HepG2 (cell line): ENCODE measurements around the gene GALNT10. TPM values are rescaled to one million over a fixed set of nuclear protein-coding genes. Genes with fewer than 3 reads are reported as not detected.

Source experiments
- ELF3 ChIP-seq: IDR thresholded peaks from 2 replicates; pipeline ENCODE4 v1.6.1; 2016; ENCODE audit warnings: missing genetic modification reagents, missing compliant biosample characterization
- GABPB1 ChIP-seq: IDR thresholded peaks from 2 replicates; pipeline ENCODE4 v1.6.1; 2016; ENCODE audit warnings: mild to moderate bottlenecking, missing genetic modification reagents, moderate library complexity, missing compliant biosample characterization
- ISX ChIP-seq: sonication (generic); formaldehyde crosslinking; conservative IDR thresholded peaks from 2 replicates; pipeline ENCODE4 v1.5.0; 2020; ENCODE audit warnings: missing genetic modification reagents
- KIAA2018 ChIP-seq: sonication (generic); formaldehyde crosslinking; IDR thresholded peaks from 2 replicates; pipeline ENCODE4 v1.5.0; 2020; ENCODE audit warnings: mild to moderate bottlenecking, missing genetic modification reagents, borderline replicate concordance
- TEAD3 ChIP-seq: optimal IDR thresholded peaks from 2 replicates; pipeline ENCODE3; 2016; ENCODE audit warnings: borderline replicate concordance
- ZNF17 ChIP-seq: sonication (generic); formaldehyde crosslinking; IDR thresholded peaks from 2 replicates; pipeline ENCODE4 v1.5.0; 2020; ENCODE audit warnings: mild to moderate bottlenecking, missing genetic modification reagents
- ZNF256 ChIP-seq: sonication (generic); formaldehyde crosslinking; conservative IDR thresholded peaks from 2 replicates; pipeline ENCODE4 v1.4.0; 2020; ENCODE audit warnings: missing genetic modification reagents
- ZNF891 ChIP-seq: sonication (generic); formaldehyde crosslinking; IDR thresholded peaks from 2 replicates; pipeline ENCODE4 v1.5.0; 2020; ENCODE audit warnings: mild to moderate bottlenecking, missing genetic modification reagents
- polyA plus RNA-seq, 8 experiments: library from polyadenylated mRNA; depleted of rRNA in 3 of 8; stranded (reverse) in 7 of 8; unstranded in 1 of 8; fragments of >200 nt; fragmentation: Illumina TruSeq in 4 of 8; extraction: Trizol in 4 of 8; gene quantifications; 2 replicates each; pipeline versions ENCODE4 v1.2.1 to v1.2.3, GENCODE V29; 2011 to 2016; ENCODE audit warnings: low read depth in 4 of 8, missing spikeins in 1 of 8, mixed read lengths in 1 of 8; ENCODE audit not compliant: insufficient read depth in 1 of 8
- total RNA-seq, 5 experiments: library from RNA; depleted of rRNA; stranded (reverse); fragments of >200 nt; fragmentation: Illumina TruSeq; extraction: Trizol; gene quantifications; 2 replicates each; pipeline ENCODE4 v1.2.3, GENCODE V29; 2016; ENCODE audit warnings: low read depth in 1 of 5
- TF ChIP-seq, protein P1 (sequence below): sonication (generic); formaldehyde crosslinking; IDR thresholded peaks from 2 replicates; pipeline ENCODE4 v1.8.0; 2022; ENCODE audit warnings: missing genetic modification reagents, low read depth, mild to moderate bottlenecking, borderline replicate concordance

The GALNT10 gene
- total and polyA plus RNA-seq, 2 of the 13 experiments (the other 11 are each of a cell fraction or from before 2014, with no cell fraction given) = 8.1 to 11.2 TPM

DNA sequence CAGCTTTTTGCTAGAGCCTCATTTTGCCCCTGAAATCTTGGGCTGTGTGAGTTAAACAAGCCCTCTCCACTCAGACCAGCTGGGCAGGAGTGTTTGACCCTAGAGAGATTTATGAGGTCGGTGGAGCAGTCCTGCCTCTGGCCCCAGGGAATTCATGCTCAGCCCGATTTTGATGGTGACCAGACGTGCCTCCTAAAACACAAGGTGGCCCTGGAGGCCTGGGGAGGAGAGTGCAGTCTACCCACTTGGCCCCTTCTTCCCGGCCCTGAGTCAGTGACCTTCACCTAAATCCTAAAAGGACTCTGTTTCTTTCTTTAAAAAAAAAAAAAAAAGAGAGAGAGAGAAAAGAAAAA, 168.7 kb downstream of the GALNT10 start (continued):
- TF ChIP-seq KIAA2018 (no peak), TEAD3 (CRISPR knock-in tag) (no peak), ISX (CRISPR knock-in tag) (no peak), ELF3 (CRISPR knock-in tag) (no peak), GABPB1 (CRISPR knock-in tag) (no peak), ZNF17 (CRISPR knock-in tag) (no peak), ZNF256 (CRISPR knock-in tag) (no peak), ZNF891 (CRISPR knock-in tag) (no peak)
- TF ChIP-seq, protein P1, sequence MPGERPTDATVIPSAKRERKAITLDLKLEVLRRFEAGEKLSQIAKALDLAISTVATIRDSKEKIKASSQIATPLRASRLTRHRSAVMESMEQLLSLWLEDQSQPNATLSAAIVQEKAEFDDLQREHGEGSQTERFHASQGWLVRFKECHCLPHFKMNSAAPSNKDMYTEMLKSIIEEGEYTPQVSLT (CRISPR knock-in tag) = no peak
